PC-3 (cell line): Measurements from ENCODE around the gene PPP6R2. TPM values are rescaled to one million over a fixed set of nuclear protein-coding genes. Genes with fewer than 3 reads are reported as not detected.

Experiments used
- ATAC-seq: fragments of 200-7000 bp; cut with Tn5 transposase; 2 replicates; pipeline ENCODE4 v1.9.1; 2020; ENCODE audit warnings: mild to moderate bottlenecking, moderate library complexity
- BruUV-seq: library from RNA; stranded (reverse); fragments of 400-500 nt; replicated peaks from 2 replicates; lab custom pipeline; 2021; lab: Mats Ljungman, UMichigan
- CTCF ChIA-PET: fragments of 300-600 bp; sonication (Branson Sonifier 250); formaldehyde crosslinking; loops from one replicate; lab custom pipeline; 2022; ENCODE audit warnings: antibody characterized with exemption; lab: Charles Lee
- POLR2A ChIA-PET: fragments of 300-600 bp; sonication (Branson Sonifier 250); formaldehyde crosslinking; loops from one replicate; lab custom pipeline; 2022; ENCODE audit warnings: antibody characterized with exemption; ENCODE audit not compliant: unreplicated experiment; lab: Charles Lee
- DNase-seq: peaks from one replicate; pipeline ENCODE4 v3.0.0-alpha.2; 2015
- H2AFZ ChIP-seq: fragments of 300-600 bp; sonication (generic); 2 replicates; pipeline ENCODE4 v1.6.0; 2016; ENCODE audit warnings: antibody characterized with exemption, low read length
- H3F3A ChIP-seq: fragments of 300-600 bp; sonication (generic); one replicate; pipeline ENCODE4 v1.6.0; 2017; ENCODE audit warnings: antibody characterized with exemption, low read length, control low read depth, mild to moderate bottlenecking; ENCODE audit not compliant: unreplicated experiment
- H3K27ac ChIP-seq: fragments of 300-600 bp; sonication (generic); 2 replicates; pipeline ENCODE4 v1.5.1; 2016; ENCODE audit warnings: mild to moderate bottlenecking, low read length
- H3K27me3 ChIP-seq: fragments of 300-600 bp; sonication (generic); 2 replicates; pipeline ENCODE4 v1.6.1; 2016; ENCODE audit warnings: low read length, mixed read lengths
- H3K36me3 ChIP-seq: fragments of 300-600 bp; sonication (generic); 2 replicates; pipeline ENCODE4 v1.6.1; 2016; ENCODE audit warnings: low read depth, mixed run types, low read length, mixed read lengths
- H3K4me1 ChIP-seq: fragments of 300-600 bp; sonication (generic); 2 replicates; pipeline ENCODE4 v1.5.1; 2016; ENCODE audit warnings: low read length; ENCODE audit not compliant: insufficient read depth
- H3K4me2 ChIP-seq: fragments of 300-600 bp; sonication (generic); 2 replicates; pipeline ENCODE4 v1.6.0; 2016; ENCODE audit warnings: low read length
- H3K4me3 ChIP-seq: fragments of 300-600 bp; sonication (generic); 2 replicates; pipeline ENCODE4 v1.5.1; 2016; ENCODE audit warnings: mild to moderate bottlenecking, low read length, mixed read lengths
- H3K79me2 ChIP-seq: fragments of 300-600 bp; sonication (generic); 2 replicates; pipeline ENCODE4 v1.6.1; 2017; ENCODE audit warnings: low read length, mixed read lengths
- H3K9ac ChIP-seq: fragments of 300-600 bp; sonication (generic); 2 replicates; pipeline ENCODE4 v1.6.0; 2016; ENCODE audit warnings: mild to moderate bottlenecking, low read length
- H3K9me2 ChIP-seq: fragments of 300-600 bp; sonication (generic); replicated peaks from 2 replicates; pipeline ENCODE4 v1.6.1; 2016; ENCODE audit warnings: mixed run types, low read length, mixed read lengths
- H3K9me3 ChIP-seq: fragments of 300-600 bp; sonication (generic); 2 replicates; pipeline ENCODE4 v1.6.1; 2016; ENCODE audit warnings: low read length, mixed read lengths
- H4K20me1 ChIP-seq: fragments of 300-600 bp; sonication (generic); 2 replicates; pipeline ENCODE4 v1.6.1; 2016; ENCODE audit warnings: low read length, mixed read lengths
- EZH2 ChIP-seq: fragments of 300-600 bp; sonication (generic); IDR thresholded peaks from one replicate; pipeline ENCODE4 v1.6.1; 2017; ENCODE audit warnings: antibody characterized with exemption, mild to moderate bottlenecking, low read length; ENCODE audit not compliant: unreplicated experiment
- EZH2phosphoT487 ChIP-seq: fragments of 300-600 bp; sonication (generic); IDR thresholded peaks from 2 replicates; pipeline ENCODE4 v1.6.1; 2018; ENCODE audit warnings: mild to moderate bottlenecking, antibody characterized with exemption, low read length, borderline replicate concordance
- intact Hi-C: fragments of 100-400 bp; cut with micrococcal nuclease; formaldehyde crosslinking; loops from 2 replicates; pipeline ENCODE4 v1.9.0; 2023
- total RNA-seq: library from RNA; depleted of rRNA; stranded (reverse); fragments of >200 nt; gene quantifications from 2 replicates; pipeline ENCODE4 v1.2.3, GENCODE V29; 2014
- TF ChIP-seq, protein P1 (sequence below): fragments of 300-600 bp; sonication (generic); conservative IDR thresholded peaks from 2 replicates; pipeline ENCODE4 v1.5.1; 2017; ENCODE audit warnings: antibody characterized with exemption, low read depth, mild to moderate bottlenecking, low read length

The PPP6R2 gene
- total RNA-seq, 1 experiment from 2014 or later = 46.2 TPM

GRCh38 chr22:50488886-50489285, 145.8 kb downstream of the PPP6R2 start:
- H3K4me2 ChIP-seq = no peak overlapping the region
- H3K27ac ChIP-seq = no peak overlapping the region
- intact Hi-C loops = no loop called here
- no peaks in the 10 kb centered on the region for H4K20me1 ChIP-seq
- ATAC-seq = no peak
- TF ChIP-seq EZH2 (no peak), EZH2phosphoT487 (no peak)
- TF ChIP-seq, protein P1, sequence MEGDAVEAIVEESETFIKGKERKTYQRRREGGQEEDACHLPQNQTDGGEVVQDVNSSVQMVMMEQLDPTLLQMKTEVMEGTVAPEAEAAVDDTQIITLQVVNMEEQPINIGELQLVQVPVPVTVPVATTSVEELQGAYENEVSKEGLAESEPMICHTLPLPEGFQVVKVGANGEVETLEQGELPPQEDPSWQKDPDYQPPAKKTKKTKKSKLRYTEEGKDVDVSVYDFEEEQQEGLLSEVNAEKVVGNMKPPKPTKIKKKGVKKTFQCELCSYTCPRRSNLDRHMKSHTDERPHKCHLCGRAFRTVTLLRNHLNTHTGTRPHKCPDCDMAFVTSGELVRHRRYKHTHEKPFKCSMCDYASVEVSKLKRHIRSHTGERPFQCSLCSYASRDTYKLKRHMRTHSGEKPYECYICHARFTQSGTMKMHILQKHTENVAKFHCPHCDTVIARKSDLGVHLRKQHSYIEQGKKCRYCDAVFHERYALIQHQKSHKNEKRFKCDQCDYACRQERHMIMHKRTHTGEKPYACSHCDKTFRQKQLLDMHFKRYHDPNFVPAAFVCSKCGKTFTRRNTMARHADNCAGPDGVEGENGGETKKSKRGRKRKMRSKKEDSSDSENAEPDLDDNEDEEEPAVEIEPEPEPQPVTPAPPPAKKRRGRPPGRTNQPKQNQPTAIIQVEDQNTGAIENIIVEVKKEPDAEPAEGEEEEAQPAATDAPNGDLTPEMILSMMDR = no peak
- no TSS peak for BruUV-seq
- H3K4me1 ChIP-seq = no peaks in the 10 kb centered on the region
- no peaks in the 10 kb centered on the region for H3K27me3 ChIP-seq
- no peaks in the 10 kb centered on the region for H3K36me3 ChIP-seq
- H3K9me2 ChIP-seq = no peaks in the 10 kb centered on the region
- H3K4me3 ChIP-seq = no peak overlapping the region
- no peak overlapping the region for H3K9ac ChIP-seq
- no peak for DNase-seq
- CTCF ChIA-PET = no interaction called here
- no peaks in the 10 kb centered on the region for H3F3A ChIP-seq
- H3K9me3 ChIP-seq = no peaks in the 10 kb centered on the region
- POLR2A ChIA-PET = no interaction called here
- no peaks in the 10 kb centered on the region for H3K79me2 ChIP-seq
- H2AFZ ChIP-seq = no peak overlapping the region

DNA sequence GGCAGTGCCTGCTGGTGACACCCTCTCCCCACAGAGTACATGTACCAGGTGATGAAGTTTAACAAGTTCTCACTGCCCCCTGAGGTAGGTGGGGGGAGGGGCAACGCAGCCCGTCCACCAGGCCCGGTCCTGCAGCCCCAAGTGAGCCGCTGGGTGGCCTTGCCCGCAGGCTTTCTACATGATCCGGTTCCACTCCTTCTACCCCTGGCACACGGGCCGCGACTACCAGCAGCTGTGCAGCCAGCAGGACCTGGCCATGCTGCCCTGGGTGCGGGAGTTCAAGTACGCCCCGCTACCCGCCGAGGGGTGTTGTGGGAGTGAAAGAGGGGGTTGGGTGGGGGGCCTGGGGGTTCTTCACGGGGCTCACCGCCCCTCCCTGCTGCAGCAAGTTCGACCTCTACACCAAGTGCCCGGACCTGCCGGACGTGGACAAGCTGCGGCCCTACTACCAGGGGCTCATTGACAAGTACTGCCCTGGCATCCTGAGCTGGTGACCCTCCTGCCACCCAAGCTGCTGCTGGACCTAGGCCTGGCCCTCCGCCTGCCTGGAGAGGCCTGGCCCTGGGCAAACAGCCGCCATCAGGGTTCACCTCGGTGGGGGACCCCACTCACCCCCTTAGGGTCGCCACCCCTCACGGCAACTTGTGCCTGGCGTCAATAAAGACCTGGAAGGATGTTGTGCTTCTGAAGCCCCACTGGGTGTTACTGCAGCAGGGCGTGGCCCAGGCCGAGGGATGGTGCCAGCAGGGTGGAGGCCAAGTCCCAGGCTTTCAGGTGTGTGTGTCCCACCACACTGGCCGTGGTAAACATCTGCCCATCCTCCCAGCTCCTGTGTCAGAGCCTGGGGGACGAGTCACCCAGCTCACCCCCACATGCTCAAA, 146.5 kb downstream of the PPP6R2 start:
- ATAC-seq (no peak), DNase-seq (no peak)
- Histone ChIP-seq H3K4me2 (no peak overlapping the region), H3K27ac (no peak overlapping the region), H3K4me3 (no peak overlapping the region), H3K36me3 (no peaks in the 10 kb centered on the region), H3K9me3 (no peaks in the 10 kb centered on the region), H3K27me3 (no peaks in the 10 kb centered on the region), H3K79me2 (no peaks in the 10 kb centered on the region), H3K4me1 (no peaks in the 10 kb centered on the region), H3K9ac (no peak overlapping the region), H3K9me2 (no peaks in the 10 kb centered on the region), H3F3A (no peaks in the 10 kb centered on the region), H4K20me1 (no peaks in the 10 kb centered on the region), H2AFZ (no peak overlapping the region)
- intact Hi-C loops = no loop called here
- POLR2A ChIA-PET = no interaction called here
- CTCF ChIA-PET = no interaction called here
- TF ChIP-seq, protein P1 = no peak
- TF ChIP-seq EZH2 = no peak
- no peak for TF ChIP-seq EZH2phosphoT487
- no TSS peak for BruUV-seq

- no peaks in the 10 kb centered on the region for H3K9me3 ChIP-seq
- H3K9ac ChIP-seq = no peak overlapping the region
- H3K36me3 ChIP-seq = no peaks in the 10 kb centered on the region
- intact Hi-C loops = no loop called here
- no TSS peak for BruUV-seq
- no peak overlapping the region for H3K4me2 ChIP-seq
- no peaks in the 10 kb centered on the region for H4K20me1 ChIP-seq
- no peaks in the 10 kb centered on the region for H3K4me1 ChIP-seq
- CTCF ChIA-PET = no interaction called here
- no peaks in the 10 kb centered on the region for H3K27me3 ChIP-seq
- no peaks in the 10 kb centered on the region for H3K9me2 ChIP-seq
- H2AFZ ChIP-seq = no peak overlapping the region
- DNase-seq = no peak
- no peaks in the 10 kb centered on the region for H3K79me2 ChIP-seq
- no peak overlapping the region for H3K4me3 ChIP-seq
- no peak overlapping the region for H3K27ac ChIP-seq
- POLR2A ChIA-PET = no interaction called here
- ATAC-seq = no peak
- H3F3A ChIP-seq = no peaks in the 10 kb centered on the region
- TF ChIP-seq, protein P1 = no peak
- no peak for TF ChIP-seq EZH2
- no peak for TF ChIP-seq EZH2phosphoT487
These were observed 147.6 kb downstream of the PPP6R2 start for GRCh38 chr22:50490531-50491308.
